HUES48 (cell line): ENCODE data around the gene CROT.

Experiments used
- H3K27ac ChIP-seq: one replicate; pipeline ENCODE4 v1.7.0; 2013; ENCODE audit warnings: low read depth, low read length, inconsistent platforms
- H3K27me3 ChIP-seq: 2 replicates; pipeline ENCODE4 v1.6.1; 2013; ENCODE audit warnings: mild to moderate bottlenecking, low read length; ENCODE audit not compliant: control insufficient read depth, insufficient read depth
- H3K36me3 ChIP-seq: 2 replicates; pipeline ENCODE4 v1.6.1; 2013; ENCODE audit warnings: low read length; ENCODE audit not compliant: control insufficient read depth, insufficient read depth
- H3K4me1 ChIP-seq: 2 replicates; pipeline ENCODE4 v1.6.1; 2013; ENCODE audit warnings: mild to moderate bottlenecking, low read length; ENCODE audit not compliant: control insufficient read depth, insufficient read depth
- H3K4me3 ChIP-seq: 2 replicates; pipeline ENCODE4 v1.5.1; 2013; ENCODE audit warnings: mild to moderate bottlenecking, low read depth, low read length
- H3K9ac ChIP-seq: 2 replicates; pipeline ENCODE4 v1.6.1; 2013; ENCODE audit warnings: mild to moderate bottlenecking, low read depth, low read length, moderate library complexity
- H3K9me3 ChIP-seq: 2 replicates; pipeline ENCODE4 v1.6.1; 2013; ENCODE audit warnings: low read length; ENCODE audit not compliant: control insufficient read depth, insufficient read depth

Gene CROT

DNA sequence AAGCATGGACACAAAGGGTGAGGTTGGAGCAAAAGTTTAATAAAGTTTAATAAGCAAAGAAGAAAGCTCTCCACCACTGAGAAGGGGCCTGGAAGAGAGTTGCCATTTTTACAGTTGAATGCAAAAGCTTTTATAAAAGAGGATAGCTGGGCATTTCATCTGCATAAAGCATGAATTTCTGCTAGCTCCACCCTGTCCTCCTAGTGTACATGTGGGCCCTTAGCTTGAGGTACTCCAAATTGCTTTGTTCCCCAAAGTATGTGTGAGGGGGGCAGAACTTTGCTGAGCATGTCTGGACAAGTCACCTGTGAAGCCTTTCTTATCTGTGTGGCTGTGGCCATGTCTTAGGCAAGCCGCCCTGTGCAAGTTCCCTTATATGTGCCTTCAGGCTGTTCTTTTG lies 22.6 kb upstream of the CROT start:
- Histone ChIP-seq H3K36me3 (no peaks in the 10 kb centered on the region), H3K27ac (no peak overlapping the region), H3K4me3 (no peak overlapping the region), H3K9me3 (peaks cover 37% of the 10 kb centered on the region), H3K9ac (no peak overlapping the region), H3K4me1 (no peaks in the 10 kb centered on the region), H3K27me3 (no peaks in the 10 kb centered on the region)

DNA sequence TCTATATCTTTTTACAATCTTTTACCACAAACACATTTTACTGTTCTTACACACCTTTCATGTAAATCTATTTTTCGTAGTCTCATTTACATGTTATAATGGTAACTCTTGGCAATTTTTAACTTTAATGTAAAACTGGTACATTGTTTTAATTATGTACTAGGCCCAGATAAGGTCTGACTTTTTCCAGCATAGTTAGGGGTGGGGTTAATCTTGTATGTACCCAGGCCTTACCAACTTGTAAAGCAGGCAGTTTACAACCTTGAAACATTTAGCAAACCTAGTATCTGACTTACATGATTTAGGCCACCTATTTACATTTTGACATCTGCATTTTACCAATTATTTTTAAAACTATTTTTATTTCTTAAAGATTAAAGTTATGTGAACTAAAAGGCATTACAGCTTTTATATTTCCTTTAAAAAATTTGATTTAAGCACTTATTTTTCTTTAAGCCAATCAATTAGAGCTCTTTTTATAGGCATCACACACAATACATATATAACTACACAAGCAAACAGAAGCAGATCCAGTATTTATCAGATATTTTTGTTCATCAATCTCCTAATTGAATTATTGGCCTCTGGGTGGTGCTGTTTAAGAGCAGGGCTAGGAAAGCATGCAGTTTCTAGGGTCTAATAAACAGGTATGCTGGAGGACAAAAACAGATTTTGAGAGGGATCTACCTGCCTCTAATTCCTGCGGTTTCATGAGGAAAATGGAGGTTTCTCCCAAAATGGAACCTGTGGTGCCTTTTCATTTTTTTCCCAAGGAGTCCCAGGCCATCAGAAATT lies 19.7 kb upstream of the CROT start:
- Histone ChIP-seq H3K27me3 (no peaks in the 10 kb centered on the region), H3K27ac (no peak overlapping the region), H3K4me3 (no peak overlapping the region; the same call in 1 of the 2 replicates), H3K9me3 (peaks cover 63% of the 10 kb centered on the region), H3K36me3 (no peaks in the 10 kb centered on the region), H3K4me1 (no peaks in the 10 kb centered on the region), H3K9ac (no peak overlapping the region)

DNA sequence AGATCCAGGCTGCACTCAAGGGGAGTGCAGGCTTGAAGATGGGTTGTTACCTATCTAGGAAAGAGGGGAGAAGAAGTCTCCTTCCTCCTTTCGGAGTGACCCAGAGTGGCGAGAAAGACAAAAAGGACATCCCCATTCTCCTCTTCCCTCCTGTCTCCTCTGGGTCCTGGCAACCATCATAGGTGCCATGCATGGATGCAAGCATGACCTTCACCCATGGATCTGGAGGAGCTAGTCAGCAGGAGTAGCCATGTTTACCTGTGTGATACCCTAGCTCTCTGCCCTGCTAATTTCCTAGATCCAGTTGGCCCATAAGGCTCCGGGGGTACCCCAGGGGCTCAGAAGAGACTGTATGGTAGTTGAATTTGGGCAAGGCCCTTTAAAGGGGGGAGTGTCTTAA lies 17.2 kb upstream of the CROT start:
- Histone ChIP-seq H3K27me3 (no peaks in the 10 kb centered on the region), H3K4me3 (no peak overlapping the region), H3K9ac (no peak overlapping the region), H3K36me3 (no peaks in the 10 kb centered on the region), H3K4me1 (no peaks in the 10 kb centered on the region), H3K27ac (no peak overlapping the region), H3K9me3 (peaks cover 60% of the 10 kb centered on the region)

DNA sequence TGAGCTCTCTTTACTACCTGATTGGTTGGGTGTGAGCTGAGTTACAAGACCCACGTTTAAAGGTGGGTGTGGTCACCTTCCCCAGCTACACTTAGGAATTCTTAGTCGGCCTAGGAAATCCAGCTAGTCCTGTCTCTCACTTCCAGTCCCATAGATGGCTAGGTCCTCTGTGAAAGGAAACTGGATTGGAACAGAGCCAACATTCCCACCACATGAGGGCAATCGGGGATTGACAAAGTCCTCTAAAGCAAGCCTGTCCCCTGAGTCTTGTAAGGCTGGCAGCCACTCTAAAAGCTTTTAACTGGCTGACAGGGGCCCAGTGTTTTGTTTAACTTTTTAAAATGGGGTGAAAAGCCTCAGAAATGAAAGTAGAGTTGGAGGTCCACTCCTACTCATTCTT lies 15.1 kb upstream of the CROT start:
- H3K9me3 ChIP-seq: peaks cover 61% of the 10 kb centered on the region
- H3K27ac ChIP-seq: no peak overlapping the region
- H3K9ac ChIP-seq: no peak overlapping the region
- H3K27me3 ChIP-seq: no peaks in the 10 kb centered on the region
- H3K4me1 ChIP-seq: no peaks in the 10 kb centered on the region
- H3K36me3 ChIP-seq: no peaks in the 10 kb centered on the region
- H3K4me3 ChIP-seq: no peak overlapping the region

DNA sequence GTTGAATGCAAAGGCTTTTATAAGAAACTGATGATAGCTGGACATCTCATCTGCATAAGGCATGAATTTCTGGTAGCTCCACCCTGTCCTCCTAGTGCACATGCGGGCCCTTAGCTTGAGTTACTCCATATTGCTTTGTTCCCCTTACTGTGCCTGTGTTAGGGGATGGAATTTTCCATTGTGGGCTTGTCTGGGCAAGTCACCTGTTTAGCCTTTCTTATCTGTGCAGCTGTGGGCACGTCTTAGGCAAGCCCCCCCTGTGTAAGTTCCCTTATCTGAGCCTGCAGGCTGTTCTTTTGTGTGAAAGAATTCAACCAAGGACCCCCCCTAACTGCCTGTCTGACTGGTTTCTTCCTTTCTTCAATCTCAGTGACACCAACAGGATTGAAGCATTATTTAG lies 14.5 kb upstream of the CROT start:
- H3K4me1 ChIP-seq: no peaks in the 10 kb centered on the region
- H3K27ac ChIP-seq: no peak overlapping the region
- no peak overlapping the region for H3K9ac ChIP-seq
- no peak overlapping the region for H3K4me3 ChIP-seq
- no peaks in the 10 kb centered on the region for H3K27me3 ChIP-seq
- peaks cover 56% of the 10 kb centered on the region for H3K9me3 ChIP-seq
- H3K36me3 ChIP-seq: no peaks in the 10 kb centered on the region

DNA sequence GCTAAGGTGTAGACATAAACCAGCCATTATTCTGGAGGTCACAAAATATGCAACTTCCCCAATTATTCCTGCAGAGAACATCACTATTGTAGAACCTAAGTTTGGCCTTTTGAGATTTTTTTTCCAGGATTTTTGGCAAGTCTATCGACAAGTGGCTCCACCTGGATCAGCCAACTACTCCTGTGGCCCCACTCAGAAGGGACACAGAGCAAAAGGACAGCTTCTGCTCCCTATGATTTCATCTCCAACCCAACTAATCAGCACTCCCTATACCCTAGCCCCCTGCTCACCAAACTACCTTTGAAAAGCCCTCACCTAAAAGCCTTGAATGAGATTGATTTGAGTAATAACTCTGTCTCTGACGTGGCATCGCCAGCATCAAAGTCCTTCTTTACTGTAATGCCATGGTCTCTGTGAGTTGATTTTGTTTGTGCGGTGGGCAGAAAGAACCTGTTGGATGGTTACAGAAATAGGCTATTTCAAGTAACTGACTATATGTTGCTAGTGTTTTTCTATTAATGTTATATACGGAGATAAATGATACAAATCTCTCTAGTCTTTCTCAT lies 13.7 kb upstream of the CROT start:
- Histone ChIP-seq H3K27ac (no peak overlapping the region), H3K27me3 (no peaks in the 10 kb centered on the region), H3K9ac (no peak overlapping the region), H3K9me3 (peaks cover 48% of the 10 kb centered on the region), H3K4me1 (no peaks in the 10 kb centered on the region), H3K36me3 (no peaks in the 10 kb centered on the region), H3K4me3 (no peak overlapping the region)

DNA sequence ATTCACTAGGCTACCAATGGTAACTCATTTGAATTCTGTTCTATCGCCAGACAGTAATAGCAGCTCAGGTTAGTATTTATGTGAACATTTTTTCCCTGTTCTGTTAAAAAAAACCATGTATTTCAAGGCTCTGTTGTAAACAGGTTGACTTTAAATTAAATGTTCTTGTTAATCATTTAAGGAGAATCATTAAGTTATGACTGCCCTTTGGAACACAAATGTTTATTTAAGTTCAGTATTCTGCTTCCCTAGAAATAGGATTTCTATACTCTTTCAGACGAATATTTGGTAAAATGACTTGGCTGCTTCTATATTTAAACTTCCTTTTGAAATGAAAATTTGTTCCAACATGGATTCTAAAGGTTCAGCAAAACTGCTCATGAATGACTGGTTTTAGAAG lies 13.1 kb upstream of the CROT start:
- no peaks in the 10 kb centered on the region for H3K36me3 ChIP-seq
- no peaks in the 10 kb centered on the region for H3K27me3 ChIP-seq
- H3K9ac ChIP-seq: no peak overlapping the region
- no peak overlapping the region for H3K27ac ChIP-seq
- no peaks in the 10 kb centered on the region for H3K4me1 ChIP-seq
- H3K4me3 ChIP-seq: no peak overlapping the region
- H3K9me3 ChIP-seq: peaks cover 43% of the 10 kb centered on the region

DNA sequence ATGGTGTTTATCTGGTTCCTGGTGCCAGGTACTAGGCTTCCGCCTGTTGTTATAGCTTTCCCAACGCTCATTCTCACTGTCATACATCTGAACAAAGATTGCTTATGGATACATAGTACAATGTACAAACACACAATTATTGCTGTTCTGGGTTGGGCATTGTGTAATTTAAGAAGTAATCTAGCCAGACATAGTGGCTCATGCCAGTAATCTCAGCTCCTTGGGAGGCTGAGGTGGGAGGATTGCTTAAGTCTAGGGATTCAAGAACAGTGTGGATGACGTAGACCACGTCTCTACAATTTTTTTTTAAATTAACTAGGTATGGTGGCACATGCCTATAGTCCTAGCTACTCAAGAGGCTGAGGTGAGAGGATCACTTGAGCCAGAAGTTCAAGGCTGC lies 9.3 kb upstream of the CROT start:
- Histone ChIP-seq H3K9me3 (peaks cover 9% of the 10 kb centered on the region), H3K36me3 (no peaks in the 10 kb centered on the region), H3K27me3 (no peaks in the 10 kb centered on the region), H3K27ac (no peak overlapping the region), H3K4me3 (no peak overlapping the region), H3K9ac (no peak overlapping the region), H3K4me1 (no peaks in the 10 kb centered on the region)

DNA sequence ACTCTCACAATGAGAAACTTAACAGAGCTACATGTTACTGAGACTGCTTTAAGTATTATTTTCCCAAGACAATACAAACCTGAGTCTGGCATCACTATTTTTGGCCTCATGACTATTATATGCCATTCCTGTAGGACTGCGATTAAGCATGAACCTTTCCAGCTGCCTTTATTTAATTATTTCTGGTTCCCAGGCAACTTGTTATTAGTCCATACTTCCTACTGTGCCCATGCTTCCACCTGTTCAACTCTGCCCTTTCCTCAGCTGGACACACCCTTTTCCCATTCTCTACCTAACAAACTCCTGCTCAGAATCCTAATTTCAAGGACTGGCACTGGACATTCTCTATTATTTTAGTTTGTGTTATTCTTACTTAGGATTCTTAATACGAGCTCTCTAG lies 8.1 kb upstream of the CROT start:
- H3K4me1 ChIP-seq: peaks cover 10% of the 10 kb centered on the region
- no peaks in the 10 kb centered on the region for H3K36me3 ChIP-seq
- H3K4me3 ChIP-seq: no peak overlapping the region
- no peak overlapping the region for H3K27ac ChIP-seq
- no peaks in the 10 kb centered on the region for H3K27me3 ChIP-seq
- no peak overlapping the region for H3K9ac ChIP-seq
- H3K9me3 ChIP-seq: peaks cover 9% of the 10 kb centered on the region

DNA sequence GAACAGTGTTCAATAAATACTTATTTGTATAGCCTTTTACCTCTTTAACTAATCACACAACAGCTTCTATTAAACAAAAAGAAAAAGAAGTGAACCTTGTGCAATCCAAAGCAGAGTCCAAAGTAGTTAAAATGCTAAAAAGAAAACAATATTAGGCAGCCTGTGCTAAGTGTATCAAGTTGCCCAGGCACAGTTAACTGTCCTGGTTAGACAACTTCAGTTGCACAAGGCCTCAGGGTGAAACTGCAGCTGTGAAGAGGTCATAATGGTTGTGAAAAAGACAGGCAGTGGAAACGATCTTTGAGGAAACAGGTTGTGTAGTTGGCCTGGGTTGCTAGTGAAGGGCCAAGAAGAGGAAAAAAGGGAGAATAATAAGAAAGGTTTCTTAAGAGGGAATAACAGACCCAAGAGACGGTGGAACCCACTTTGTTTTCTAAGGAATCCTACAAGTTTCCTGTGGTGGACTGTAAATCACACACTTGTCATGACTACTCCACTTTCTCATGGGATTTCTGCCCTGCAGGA lies 6.0 kb upstream of the CROT start:
- H3K27me3 ChIP-seq: no peaks in the 10 kb centered on the region
- no peak overlapping the region for H3K9ac ChIP-seq
- no peak overlapping the region for H3K4me3 ChIP-seq
- no peaks in the 10 kb centered on the region for H3K36me3 ChIP-seq
- H3K9me3 ChIP-seq: peaks cover under 1% of the 10 kb centered on the region; the same call in 1 of the 2 replicates
- H3K4me1 ChIP-seq: peaks cover 24% of the 10 kb centered on the region
- H3K27ac ChIP-seq: no peak overlapping the region

DNA sequence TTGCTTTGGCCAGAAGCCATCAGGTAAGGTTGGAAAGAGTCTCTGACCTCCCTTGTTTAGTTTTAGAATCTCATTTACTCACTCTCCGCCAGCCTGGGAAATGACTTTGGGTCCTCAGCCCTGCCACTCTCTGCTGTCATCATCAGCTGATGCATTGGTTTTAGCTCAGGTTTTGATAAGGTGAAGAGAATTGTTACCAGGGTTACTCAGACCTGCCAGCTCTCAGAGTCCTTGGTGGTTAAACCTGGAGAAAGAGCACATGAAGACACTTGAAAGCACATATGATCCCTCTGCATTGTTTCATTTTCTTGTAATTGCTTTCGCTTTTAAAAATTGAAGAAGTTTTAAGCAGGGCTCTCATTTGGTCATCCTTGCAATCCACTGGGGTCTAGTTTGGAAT lies 4.0 kb upstream of the CROT start:
- Histone ChIP-seq H3K9ac (no peak overlapping the region), H3K4me1 (peaks cover 30% of the 10 kb centered on the region), H3K9me3 (no peaks in the 10 kb centered on the region), H3K27ac (no peak overlapping the region), H3K27me3 (no peaks in the 10 kb centered on the region), H3K36me3 (no peaks in the 10 kb centered on the region), H3K4me3 (no peak overlapping the region)
